Right lobe of liver (tissue), 4 donors: ENCODE measurements around the gene STK11IP.

Experiments used
- CTCF ChIP-seq, 4 donors: fragments of 200-600 bp in 3 of 4; fragments of 450-650 bp in 1 of 4; IDR thresholded peaks; one replicate each; pipeline versions ENCODE4 v1.5.1 to v1.8.0; 2016 to 2022; ENCODE audit warnings: antibody characterized with exemption in 4 of 4, mild to moderate bottlenecking in 2 of 4
- POLR2A ChIP-seq: fragments of 450-650 bp; IDR thresholded peaks from one replicate; pipeline ENCODE4 v1.6.1; 2017; ENCODE audit warnings: antibody characterized with exemption, mild to moderate bottlenecking
- donor health status: DM: no; HTN: no; CAD: no.
- donor health status: DM: no; HTN: no; CAD: no.
- donor health status: DM: no; HTN: yes; CAD: no.

- TF ChIP-seq CTCF (IDR thresholded peaks at IDR 0.05): no peak
- no peak for TF ChIP-seq POLR2A
These were observed 26.1 kb upstream of the STK11IP start, which contains the start of gene OBSL1 for GRCh38 chr2:219571311-219572236.
